K562 (cell line): Measurements from ENCODE around the gene NSMCE1. TPM values are rescaled to one million over a fixed set of nuclear protein-coding genes. Genes with fewer than 3 reads are reported as not detected.

ENCODE experiments used
- ELF1 ChIP-seq: fragments of 200-800 bp; sonication (Bioruptor generic); IDR thresholded peaks from 2 replicates; pipeline ENCODE4 v1.6.1; 2016; ENCODE audit warnings: missing genetic modification characterization, missing compliant biosample characterization
- ETV1 ChIP-seq: fragments of 450-650 bp; conservative IDR thresholded peaks from 2 replicates; pipeline ENCODE4 v1.6.1; 2016; ENCODE audit warnings: missing genetic modification characterization, control low read depth, low read depth, missing compliant biosample characterization
- GABPA ChIP-seq: fragments of 200-800 bp; sonication (Bioruptor generic); conservative IDR thresholded peaks from 2 replicates; pipeline ENCODE4 v1.6.1; 2016; ENCODE audit warnings: low read depth, missing genetic modification characterization, missing compliant biosample characterization
- ID3 ChIP-seq, 2 experiments: fragments of 250-450 bp in 1 of 2; fragments of 450-650 bp in 1 of 2; sonication (Bioruptor Pico) in 1 of 2; IDR thresholded peaks; 2 replicates each; pipeline versions ENCODE4 v1.6.1 to v1.8.0; 2016 to 2021; ENCODE audit warnings: mild to moderate bottlenecking in 2 of 2, moderate library complexity in 2 of 2, missing compliant biosample characterization in 1 of 2, missing genetic modification characterization in 1 of 2
- NBN ChIP-seq: fragments of 450-650 bp; IDR thresholded peaks from 2 replicates; pipeline ENCODE4 v1.6.1; 2016; ENCODE audit warnings: low read depth, mild to moderate bottlenecking
- PHF8 ChIP-seq: fragments of 200-600 bp; sonication (generic); IDR thresholded peaks from 2 replicates; pipeline ENCODE4 v1.6.1; 2012; ENCODE audit warnings: mixed run types, mild to moderate bottlenecking, inconsistent platforms, low read length, moderate library complexity, borderline replicate concordance
- polyA plus RNA-seq, 8 experiments: library from polyadenylated mRNA; depleted of rRNA in 4 of 8; stranded (reverse) in 5 of 8; unstranded in 3 of 8; fragments of >200 nt; fragmentation: Nextera tagmentation in 2 of 8; fragmentation: Illumina TruSeq in 1 of 8; extraction: Ambion mirVana in 2 of 8; extraction: Trizol in 1 of 8; gene quantifications; 2 replicates each; pipeline versions ENCODE4 v1.2.1 to v1.2.3, GENCODE V29; 2011 to 2014; ENCODE audit warnings: inconsistent platforms in 1 of 8, missing spikeins in 1 of 8
- total RNA-seq, 7 experiments: library from RNA; depleted of rRNA in 6 of 7; stranded (reverse); fragments of >200 nt in 6 of 7; fragmentation: Illumina TruSeq in 2 of 7; extraction: Trizol in 2 of 7; gene quantifications; 2 replicates each; pipeline versions ENCODE4 v1.2.1 to v1.2.3, GENCODE V29; 2011 to 2021; ENCODE audit warnings: low replicate concordance in 1 of 7
- TF ChIP-seq, protein P1 (sequence below): fragments of 250-450 bp; sonication (Bioruptor Pico); IDR thresholded peaks from 2 replicates; pipeline ENCODE4 v1.5.0; 2021

Gene NSMCE1
- total and polyA plus RNA-seq, 9 of the 15 experiments (the other 6 are each of a cell fraction or from before 2014, with no cell fraction given) = 52.1 to 163 (median 61.5) TPM

DNA sequence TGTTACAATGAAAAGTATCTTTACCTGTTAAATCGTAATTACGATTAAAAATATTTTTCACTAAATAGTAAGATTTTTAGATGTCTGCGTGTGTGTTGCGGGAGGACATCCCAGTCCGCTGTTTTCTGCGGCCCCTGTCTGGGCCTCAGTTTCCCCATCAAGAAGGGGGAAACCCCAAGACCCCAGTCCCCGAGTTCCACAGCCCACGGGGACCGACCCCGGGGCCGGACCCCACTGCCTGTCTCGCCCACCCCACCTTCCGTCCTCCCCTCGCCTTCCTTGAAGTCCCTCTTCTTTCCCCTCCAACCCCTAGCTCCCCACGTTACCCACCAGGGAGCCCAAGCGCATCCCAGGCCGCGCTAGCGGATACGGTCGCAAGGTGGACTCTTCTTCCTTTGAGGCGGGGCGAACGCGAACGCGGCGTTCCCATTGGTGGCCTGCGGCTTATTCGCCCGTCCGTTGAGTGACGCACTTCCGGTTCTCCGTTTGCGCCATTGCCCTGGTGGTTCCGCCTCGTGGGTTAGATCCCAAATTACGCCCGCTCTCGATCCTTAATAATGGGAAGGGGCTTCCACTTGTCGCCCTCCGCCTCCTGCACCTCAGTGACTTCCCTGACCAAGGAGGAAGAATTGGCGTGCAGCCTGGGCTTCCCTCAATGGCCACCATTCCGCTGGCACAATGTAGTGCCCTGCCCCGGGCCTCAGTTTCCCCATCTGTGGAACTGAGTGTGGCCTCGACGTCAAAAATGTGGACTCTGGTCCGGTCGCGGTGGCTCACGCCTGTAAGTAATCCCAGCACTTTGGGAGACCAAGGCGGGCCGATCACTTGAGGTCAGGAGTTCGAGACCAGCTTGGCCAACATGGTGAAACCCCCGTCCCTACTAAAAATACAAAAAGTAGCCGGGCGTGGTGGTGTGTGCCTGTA lies at the start of gene NSMCE1 (continued):
- TF ChIP-seq ID3 (CRISPR knock-in tag; IDR thresholded peaks at IDR 0.05) (no peak), ID3 (tag; IDR thresholded peaks at IDR 0.05) (peak; percentile 61; the same call in 1 of the 2 replicates), ETV1 (peak; percentile 74), ELF1 (tag) (peak; percentile 69), PHF8 (peak; percentile 88; the same call in 1 of the 2 replicates), GABPA (tag) (peak; percentile 96), NBN (peak; percentile 38; the same call in 1 of the 2 replicates)
- TF ChIP-seq, protein P1, sequence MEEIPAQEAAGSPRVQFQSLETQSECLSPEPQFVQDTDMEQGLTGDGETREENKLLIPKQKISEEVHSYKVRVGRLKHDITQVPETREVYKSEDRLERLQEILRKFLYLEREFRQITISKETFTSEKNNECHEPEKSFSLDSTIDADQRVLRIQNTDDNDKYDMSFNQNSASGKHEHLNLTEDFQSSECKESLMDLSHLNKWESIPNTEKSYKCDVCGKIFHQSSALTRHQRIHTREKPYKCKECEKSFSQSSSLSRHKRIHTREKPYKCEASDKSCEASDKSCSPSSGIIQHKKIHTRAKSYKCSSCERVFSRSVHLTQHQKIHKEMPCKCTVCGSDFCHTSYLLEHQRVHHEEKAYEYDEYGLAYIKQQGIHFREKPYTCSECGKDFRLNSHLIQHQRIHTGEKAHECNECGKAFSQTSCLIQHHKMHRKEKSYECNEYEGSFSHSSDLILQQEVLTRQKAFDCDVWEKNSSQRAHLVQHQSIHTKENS (CRISPR knock-in tag) = no peak
